ENCODE data around the gene DENND4A.

- TF ChIP-seq KAT2A (conservative IDR thresholded peaks at IDR 0.05; ENCODE audit: control insufficient read depth, low read depth, low read length) (no peak), CREB1 (IDR thresholded peaks at IDR 0.05; ENCODE audit: low read depth) (no peak), NFYB (IDR thresholded peaks at IDR 0.05; ENCODE audit: insufficient read depth, low read depth, low read length) (no peak), RCOR1 (conservative IDR thresholded peaks at IDR 0.05; ENCODE audit: low read depth, low read length) (no peak), CBX3 (IDR thresholded peaks at IDR 0.05; ENCODE audit: borderline replicate concordance, low read depth) (no peak), SIN3A (IDR thresholded peaks at IDR 0.05; ENCODE audit: low read depth, low read length) (no peak), BRCA1 (IDR thresholded peaks at IDR 0.05; ENCODE audit: low read depth, low read length) (no peak), FOS (IDR thresholded peaks at IDR 0.05; ENCODE audit: borderline replicate concordance, extremely low read depth, insufficient read length) (no peak)
- TF ChIP-seq, protein P1, sequence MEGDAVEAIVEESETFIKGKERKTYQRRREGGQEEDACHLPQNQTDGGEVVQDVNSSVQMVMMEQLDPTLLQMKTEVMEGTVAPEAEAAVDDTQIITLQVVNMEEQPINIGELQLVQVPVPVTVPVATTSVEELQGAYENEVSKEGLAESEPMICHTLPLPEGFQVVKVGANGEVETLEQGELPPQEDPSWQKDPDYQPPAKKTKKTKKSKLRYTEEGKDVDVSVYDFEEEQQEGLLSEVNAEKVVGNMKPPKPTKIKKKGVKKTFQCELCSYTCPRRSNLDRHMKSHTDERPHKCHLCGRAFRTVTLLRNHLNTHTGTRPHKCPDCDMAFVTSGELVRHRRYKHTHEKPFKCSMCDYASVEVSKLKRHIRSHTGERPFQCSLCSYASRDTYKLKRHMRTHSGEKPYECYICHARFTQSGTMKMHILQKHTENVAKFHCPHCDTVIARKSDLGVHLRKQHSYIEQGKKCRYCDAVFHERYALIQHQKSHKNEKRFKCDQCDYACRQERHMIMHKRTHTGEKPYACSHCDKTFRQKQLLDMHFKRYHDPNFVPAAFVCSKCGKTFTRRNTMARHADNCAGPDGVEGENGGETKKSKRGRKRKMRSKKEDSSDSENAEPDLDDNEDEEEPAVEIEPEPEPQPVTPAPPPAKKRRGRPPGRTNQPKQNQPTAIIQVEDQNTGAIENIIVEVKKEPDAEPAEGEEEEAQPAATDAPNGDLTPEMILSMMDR (IDR thresholded peaks at IDR 0.05 in 2 of 3, conservative IDR thresholded peaks at IDR 0.05 in 1 of 3; ENCODE audit: control insufficient read depth in 2 of 3, extremely low read depth in 1 of 3, insufficient read depth in 1 of 3, low read depth in 3 of 3, low read length in 3 of 3) = no peak
- TF ChIP-seq, protein P2, sequence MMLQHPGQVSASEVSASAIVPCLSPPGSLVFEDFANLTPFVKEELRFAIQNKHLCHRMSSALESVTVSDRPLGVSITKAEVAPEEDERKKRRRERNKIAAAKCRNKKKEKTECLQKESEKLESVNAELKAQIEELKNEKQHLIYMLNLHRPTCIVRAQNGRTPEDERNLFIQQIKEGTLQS (IDR thresholded peaks at IDR 0.05; ENCODE audit: borderline replicate concordance, extremely low read depth, low read depth, low read length) = no peak
Measured at GRCh38 chr15:65751431-65751830, 40.7 kb downstream of the DENND4A start.

Measured in GM12878 (cell line).